CD4-positive, alpha-beta T cell (primary cell): ENCODE results near the gene RALGAPA1. TPM values are rescaled to one million over a fixed set of nuclear protein-coding genes. Genes with fewer than 3 reads are reported as not detected.

Experiments
- ATAC-seq: fragments of 200-7000 bp; cut with Tn5 transposase; one replicate; pipeline ENCODE4 v1.10.0; 2022; ENCODE audit warnings: mild to moderate bottlenecking; ENCODE audit not compliant: poor library complexity
- CTCF ChIA-PET: fragments of 350-600 bp; sonication (Branson Sonifier 250); formaldehyde crosslinking; loops from one replicate; lab custom pipeline; 2021; ENCODE audit warnings: antibody characterized with exemption, inconsistent platforms; lab: Charles Lee
- POLR2A ChIA-PET: fragments of 350-600 bp; sonication (Branson Sonifier 250); formaldehyde crosslinking; loops from one replicate; lab custom pipeline; 2021; ENCODE audit warnings: antibody characterized with exemption, inconsistent platforms; lab: Charles Lee
- DNase-seq, 14 experiments: peaks; one replicate each; pipeline ENCODE4 v3.0.0-alpha.2; 2013 to 2020; ENCODE audit warnings: mixed read lengths in 2 of 14
- H3K27ac ChIP-seq, 2 donors: one replicate each; pipeline versions ENCODE4 v1.5.1 to v1.7.0; 2013; ENCODE audit warnings: low read length in 2 of 2, low read depth in 1 of 2, mild to moderate bottlenecking in 1 of 2
- H3K27me3 ChIP-seq, 2 experiments: 1 replicate in 1 of 2; 2 replicates in 1 of 2; pipeline versions ENCODE4 v1.6.1 to v1.7.0; 2013; ENCODE audit warnings: low read length in 2 of 2, control low read depth in 1 of 2, mild to moderate bottlenecking in 1 of 2, moderate library complexity in 1 of 2; ENCODE audit not compliant: insufficient read depth in 2 of 2, control insufficient read depth in 1 of 2
- H3K36me3 ChIP-seq: one replicate; pipeline ENCODE4 v1.6.1; 2013; ENCODE audit warnings: low read length, control low read depth; ENCODE audit not compliant: insufficient read depth
- H3K4me1 ChIP-seq: one replicate; pipeline ENCODE4 v1.6.1; 2013; ENCODE audit warnings: low read length, control low read depth; ENCODE audit not compliant: insufficient read depth
- H3K4me3 ChIP-seq: one replicate; pipeline ENCODE4 v1.5.1; 2013; ENCODE audit warnings: mild to moderate bottlenecking, low read length, moderate library complexity
- H3K9me3 ChIP-seq, 2 experiments: 1 replicate in 1 of 2; 2 replicates in 1 of 2; pipeline versions ENCODE4 v1.6.1 to v1.7.0; 2013; ENCODE audit warnings: low read length in 2 of 2, mild to moderate bottlenecking in 2 of 2, control low read depth in 1 of 2, moderate library complexity in 1 of 2; ENCODE audit not compliant: control insufficient read depth in 1 of 2, insufficient read depth in 1 of 2
- H3K27ac Mint-ChIP-seq: one replicate; pipeline ENCODE4 v1.8.0; 2020; ENCODE audit warnings: mixed read lengths
- H3K27me3 Mint-ChIP-seq: one replicate; pipeline ENCODE4 v1.8.0; 2021; ENCODE audit warnings: mixed read lengths
- H3K36me3 Mint-ChIP-seq: one replicate; pipeline ENCODE4 v1.8.0; 2021; ENCODE audit warnings: low read depth, mixed read lengths
- H3K4me1 Mint-ChIP-seq: one replicate; pipeline ENCODE4 v1.8.0; 2021; ENCODE audit warnings: low read depth, mixed read lengths
- H3K4me3 Mint-ChIP-seq: one replicate; pipeline ENCODE4 v1.8.0; 2020; ENCODE audit warnings: mild to moderate bottlenecking, mixed read lengths
- H3K9me3 Mint-ChIP-seq: one replicate; pipeline ENCODE4 v1.8.0; 2020; ENCODE audit warnings: mixed read lengths
- CTCF ChIP-seq: fragments of 200-600 bp; IDR thresholded peaks from one replicate; pipeline ENCODE4 v1.8.0; 2022; ENCODE audit warnings: antibody characterized with exemption, mild to moderate bottlenecking
- intact Hi-C, 2 experiments: fragments of 100-400 bp; cut with DNase I in 1 of 2; cut with micrococcal nuclease in 1 of 2; formaldehyde crosslinking; loops; one replicate each; pipeline versions ENCODE4 v1.15.1 to v1.9.0; 2023 to 2025; cut with DNase I, micrococcal nuclease
- total RNA-seq, 174 experiments: library from RNA in 2 of 174; stranded (reverse) in 2 of 174; gene quantifications; one replicate each; pipeline ENCODE4 v1.2.3 and lab custom pipeline; 2021 to 2026

The RALGAPA1 gene
- total RNA-seq, 2 experiments from 2014 or later, result 72.0 to 75.5 TPM

- ChIA-PET CTCF (no interaction called here), POLR2A (no interaction called here)
- intact Hi-C loops, result no loop called here
- no peaks in the 10 kb centered on the region for H3K4me1 ChIP-seq
- no peaks in the 10 kb centered on the region for H3K27me3 ChIP-seq
- peaks cover 4% of the 10 kb centered on the region for H3K36me3 ChIP-seq
- ATAC-seq (no peak), DNase-seq (no peak)
- Mint-ChIP-seq H3K27ac (no peak overlapping the region), H3K36me3 (peaks cover 52% of the 10 kb centered on the region), H3K4me3 (no peak overlapping the region), H3K27me3 (no peaks in the 10 kb centered on the region), H3K9me3 (no peaks in the 10 kb centered on the region), H3K4me1 (no peaks in the 10 kb centered on the region)
- TF ChIP-seq CTCF, result no peak
- H3K9me3 ChIP-seq, result no peaks in the 10 kb centered on the region
- H3K27ac ChIP-seq, result no peak overlapping the region
- no peak overlapping the region for H3K4me3 ChIP-seq
Measured at GRCh38 chr14:35576856-35577255, 232.2 kb downstream of the RALGAPA1 start.

- Histone ChIP-seq H3K4me1 (no peaks in the 10 kb centered on the region), H3K36me3 (peaks cover 8% of the 10 kb centered on the region), H3K27me3 (no peaks in the 10 kb centered on the region), H3K9me3 (no peaks in the 10 kb centered on the region), H3K27ac (no peak overlapping the region), H3K4me3 (no peak overlapping the region)
- ChIA-PET CTCF (no interaction called here), POLR2A (no interaction called here)
- DNase-seq, result no peak
- Mint-ChIP-seq H3K27ac (no peak overlapping the region), H3K9me3 (no peaks in the 10 kb centered on the region), H3K4me1 (no peaks in the 10 kb centered on the region), H3K4me3 (no peak overlapping the region), H3K36me3 (peaks cover 46% of the 10 kb centered on the region), H3K27me3 (no peaks in the 10 kb centered on the region)
- intact Hi-C loops, result no loop called here
- no peak for ATAC-seq
- TF ChIP-seq CTCF, result no peak
Measured at GRCh38 chr14:35576260-35576659, 232.8 kb downstream of the RALGAPA1 start.

- H3K4me1 Mint-ChIP-seq, result no peaks in the 10 kb centered on the region
- no peak overlapping the region for H3K4me3 ChIP-seq
- no peaks in the 10 kb centered on the region for H3K27me3 ChIP-seq
- H3K27ac Mint-ChIP-seq, result no peak overlapping the region
- no peaks in the 10 kb centered on the region for H3K9me3 Mint-ChIP-seq
- ChIA-PET CTCF (no interaction called here), POLR2A (no interaction called here)
- H3K4me1 ChIP-seq, result no peaks in the 10 kb centered on the region
- H3K4me3 Mint-ChIP-seq, result no peak overlapping the region
- DNase-seq, result no peak
- H3K27me3 Mint-ChIP-seq, result no peaks in the 10 kb centered on the region
- ATAC-seq, result no peak
- no peak overlapping the region for H3K27ac ChIP-seq
- H3K9me3 ChIP-seq, result no peaks in the 10 kb centered on the region
- peaks cover 43% of the 10 kb centered on the region for H3K36me3 Mint-ChIP-seq
- H3K36me3 ChIP-seq, result peaks cover 10% of the 10 kb centered on the region
- no peak for TF ChIP-seq CTCF
- intact Hi-C loops, result no loop called here
Measured at GRCh38 chr14:35573911-35574310, 235.2 kb downstream of the RALGAPA1 start.
